HUDEP-2 (cell line): ENCODE data around the gene SLC7A4.
"Not testable (repeated sequence)": the region's sequence is repeated elsewhere in the genome, so short reads cannot be mapped to it uniquely, and the experiment has no call there.

ENCODE experiments used
- DNase-seq, 76 experiments: peaks; one replicate each; lab custom pipeline; 2025; ENCODE audit not compliant: unreplicated experiment in 76 of 76; lab: John Stamatoyannopoulos, UW

The SLC7A4 gene

GRCh38 chr22:21064917-21065864 is 32.8 kb upstream of the SLC7A4 start:
- DNase-seq, result no peak

- not testable (repeated sequence) for DNase-seq
Observed at GRCh38 chr22:21064425-21064824, 32.1 kb upstream of the SLC7A4 start.

- DNase-seq, result not testable (repeated sequence)
Observed at GRCh38 chr22:21061660-21062321, 29.4 kb upstream of the SLC7A4 start.

GRCh38 chr22:21060363-21060762 is 28.0 kb upstream of the SLC7A4 start:
- not testable (repeated sequence) for DNase-seq

GRCh38 chr22:21055880-21056319 is 23.5 kb upstream of the SLC7A4 start:
- no peak for DNase-seq

- DNase-seq, result no peak
Observed at GRCh38 chr22:21055564-21055834, 23.1 kb upstream of the SLC7A4 start.

GRCh38 chr22:21054714-21055563 is 22.6 kb upstream of the SLC7A4 start:
- DNase-seq, result no peak

GRCh38 chr22:21054046-21054713 is 21.8 kb upstream of the SLC7A4 start:
- DNase-seq, result no peak

GRCh38 chr22:21052715-21053459 is 20.5 kb upstream of the SLC7A4 start:
- DNase-seq, result no peak

- no peak for DNase-seq
Observed at GRCh38 chr22:21051831-21052400, 19.6 kb upstream of the SLC7A4 start.

- no peak for DNase-seq
Observed at GRCh38 chr22:21051145-21051830, 18.9 kb upstream of the SLC7A4 start.

- not testable (repeated sequence) for DNase-seq
Observed at GRCh38 chr22:21048965-21049364, 16.6 kb upstream of the SLC7A4 start.

- not testable (repeated sequence) for DNase-seq
Observed at GRCh38 chr22:21048448-21048847, 16.1 kb upstream of the SLC7A4 start.

GRCh38 chr22:21047730-21048129 is 15.4 kb upstream of the SLC7A4 start:
- no peak for DNase-seq

- DNase-seq, result no peak
Observed at GRCh38 chr22:21047035-21047661, 14.8 kb upstream of the SLC7A4 start.

- DNase-seq, result peak in 59 of 76 experiments; percentile 3 to 78 (median 43)
Observed at GRCh38 chr22:21045585-21046294, 13.4 kb upstream of the SLC7A4 start, which contains the start of gene LRRC74B. TSS of gene LRRC74B (plus strand) at chr22:21045946. CDS start at chr22:21045987, 41 bp downstream.

- peak in 2 of 76 experiments; percentile 9 to 10 for DNase-seq
Observed at GRCh38 chr22:21044931-21045584, 12.7 kb upstream of the SLC7A4 start.
